Body of pancreas (tissue), 4 donors: ENCODE data around the gene NPTN. TPM values are rescaled to one million over a fixed set of nuclear protein-coding genes. Genes with fewer than 3 reads are reported as not detected.
"Not testable (repeated sequence)": the region's sequence is repeated elsewhere in the genome, so short reads cannot be mapped to it uniquely, and the experiment has no call there.

Source experiments
- ATAC-seq: fragments of 150-250 bp; one replicate; pipeline ENCODE4 v1.9.1; 2016
- DNase-seq, 4 donors: peaks; one replicate each; pipeline ENCODE4 v3.0.0-alpha.2; 2019
- H3K27ac ChIP-seq, 4 donors: fragments of 200-600 bp; sonication (generic); 1 replicate in 3 of 4; 2 replicates in 1 of 4; pipeline versions ENCODE4 v1.5.1 to v1.6.1; 2016 to 2019; ENCODE audit warnings: mild to moderate bottlenecking in 1 of 4, mixed read lengths in 1 of 4, moderate library complexity in 1 of 4
- H3K27me3 ChIP-seq, 2 donors: fragments of 200-600 bp; sonication (generic); one replicate each; pipeline ENCODE4 v1.6.0; 2016; ENCODE audit warnings: mild to moderate bottlenecking in 1 of 2
- H3K36me3 ChIP-seq, 2 donors: fragments of 200-600 bp; sonication (generic); replicated peaks in 1 of 2; 2 replicates each; pipeline ENCODE4 v1.5.1; 2016; ENCODE audit warnings: low read depth in 2 of 2; ENCODE audit not compliant: insufficient read depth in 1 of 2
- H3K4me1 ChIP-seq: fragments of 200-600 bp; sonication (generic); one replicate; pipeline ENCODE4 v1.6.0; 2016
- H3K4me3 ChIP-seq, 2 donors: fragments of 200-600 bp; sonication (generic); 1 replicate in 1 of 2; 2 replicates in 1 of 2; pipeline ENCODE4 v1.5.1; 2016 to 2019
- H3K9me3 ChIP-seq, 3 donors: fragments of 200-600 bp; sonication (generic); 1 replicate in 2 of 3; 2 replicates in 1 of 3; pipeline ENCODE4 v1.5.1; 2016
- POLR2A ChIP-seq, 3 donors: fragments of 450-650 bp; IDR thresholded peaks; one replicate each; pipeline ENCODE4 v1.6.1; 2016; ENCODE audit warnings: antibody characterized with exemption in 3 of 3, mild to moderate bottlenecking in 2 of 3
- WGBS, 2 donors: methylation state at CpG; one replicate each; pipeline ENCODE4 v1.1.5; 2017; 5-methylcytosine and 5-hydroxymethylcytosine counted together
- intact Hi-C: fragments of 100-400 bp; cut with DNase I; formaldehyde crosslinking; loops from one replicate; pipeline ENCODE4 v1.15.1; 2023
- total RNA-seq, 2 donors: library from RNA; depleted of rRNA; stranded (reverse); fragments of >200 nt; gene quantifications; one replicate each; pipeline ENCODE4 v1.1.0, GENCODE V29; 2016
- TF ChIP-seq, protein P1 (sequence below), 7 experiments: fragments of 450-650 bp in 4 of 7; fragments of 200-600 bp in 3 of 7; sonication (generic) in 3 of 7; IDR thresholded peaks; one replicate each; pipeline ENCODE4 v1.5.1; 2016 to 2019; ENCODE audit warnings: antibody characterized with exemption in 7 of 7

NPTN gene
- total RNA-seq, 2 donors from 2014 or later = 34.2 to 39.9 TPM

DNA sequence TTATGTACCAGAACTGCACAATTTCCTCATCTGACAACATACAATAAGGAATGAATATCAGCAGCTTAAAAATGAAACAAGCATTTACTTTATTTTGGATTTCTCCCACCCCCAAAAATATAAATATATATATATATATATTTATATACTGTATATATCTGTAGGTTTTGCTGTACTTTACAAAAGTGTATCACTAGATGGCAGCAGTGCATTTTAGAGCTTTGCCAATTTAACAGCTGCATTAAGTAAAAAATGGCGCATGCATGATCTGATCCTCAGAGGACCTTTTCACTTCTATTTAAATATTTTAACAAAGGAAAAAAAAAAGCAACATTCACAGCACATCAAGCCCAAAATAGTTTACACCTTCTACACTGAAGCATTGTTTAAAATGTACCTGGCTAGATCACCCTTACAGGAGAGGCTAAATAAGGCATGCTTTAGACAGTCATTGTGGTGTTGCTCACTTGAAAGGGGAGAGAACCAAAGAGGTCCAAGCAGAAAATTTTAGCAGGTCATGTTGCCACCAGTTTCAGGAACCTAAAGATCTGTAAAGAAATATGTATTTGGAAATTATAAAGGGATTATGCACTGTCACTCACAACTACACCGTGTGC is 72.6 kb downstream of the NPTN start:
- Histone ChIP-seq H3K27me3 (no peaks in the 10 kb centered on the region), H3K4me3 (no peak overlapping the region), H3K36me3 (peaks cover 0 to 14% of the 10 kb centered on the region in 2 donors), H3K27ac (no peak overlapping the region), H3K4me1 (no peaks in the 10 kb centered on the region), H3K9me3 (no peaks in the 10 kb centered on the region)
- TF ChIP-seq POLR2A (IDR thresholded peaks at IDR 0.05) = no peak
- TF ChIP-seq, protein P1, sequence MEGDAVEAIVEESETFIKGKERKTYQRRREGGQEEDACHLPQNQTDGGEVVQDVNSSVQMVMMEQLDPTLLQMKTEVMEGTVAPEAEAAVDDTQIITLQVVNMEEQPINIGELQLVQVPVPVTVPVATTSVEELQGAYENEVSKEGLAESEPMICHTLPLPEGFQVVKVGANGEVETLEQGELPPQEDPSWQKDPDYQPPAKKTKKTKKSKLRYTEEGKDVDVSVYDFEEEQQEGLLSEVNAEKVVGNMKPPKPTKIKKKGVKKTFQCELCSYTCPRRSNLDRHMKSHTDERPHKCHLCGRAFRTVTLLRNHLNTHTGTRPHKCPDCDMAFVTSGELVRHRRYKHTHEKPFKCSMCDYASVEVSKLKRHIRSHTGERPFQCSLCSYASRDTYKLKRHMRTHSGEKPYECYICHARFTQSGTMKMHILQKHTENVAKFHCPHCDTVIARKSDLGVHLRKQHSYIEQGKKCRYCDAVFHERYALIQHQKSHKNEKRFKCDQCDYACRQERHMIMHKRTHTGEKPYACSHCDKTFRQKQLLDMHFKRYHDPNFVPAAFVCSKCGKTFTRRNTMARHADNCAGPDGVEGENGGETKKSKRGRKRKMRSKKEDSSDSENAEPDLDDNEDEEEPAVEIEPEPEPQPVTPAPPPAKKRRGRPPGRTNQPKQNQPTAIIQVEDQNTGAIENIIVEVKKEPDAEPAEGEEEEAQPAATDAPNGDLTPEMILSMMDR (IDR thresholded peaks at IDR 0.05) = peak in 6 of 7 experiments; percentile 43 to 53 (median 46)
- no peak for ATAC-seq
- DNase-seq = peak in 1 of 4 donors; percentile 34
- intact Hi-C loops = no loop called here
- 51 to 53% methylated on average over 2 of the region's 2 CpGs for WGBS, 2 donors

DNA sequence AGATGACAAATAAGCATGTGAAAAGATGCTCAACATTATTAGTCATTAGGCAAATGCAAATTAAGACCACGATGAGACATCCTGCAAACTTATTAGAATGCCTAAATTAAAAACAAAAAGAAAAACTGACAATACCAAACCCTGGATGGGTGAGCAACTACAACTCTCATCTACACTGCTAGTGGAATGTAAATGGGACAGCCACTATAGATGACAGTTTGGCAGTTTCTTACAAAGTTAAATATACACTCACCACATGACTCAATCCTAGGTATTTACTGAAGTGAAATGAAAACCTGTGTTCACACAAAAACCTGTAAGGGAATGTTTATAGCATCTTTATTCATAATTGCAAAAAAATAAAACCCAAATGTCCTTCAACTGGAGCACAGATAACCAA is 74.7 kb downstream of the NPTN start:
- intact Hi-C loops = no loop called here
- H3K27ac ChIP-seq = no peak overlapping the region
- H3K27me3 ChIP-seq = no peaks in the 10 kb centered on the region
- no peaks in the 10 kb centered on the region for H3K9me3 ChIP-seq
- TF ChIP-seq, protein P1 (IDR thresholded peaks at IDR 0.05) = no peak
- TF ChIP-seq POLR2A (IDR thresholded peaks at IDR 0.05) = no peak
- H3K36me3 ChIP-seq = peaks cover 0 to 14% of the 10 kb centered on the region in 2 donors
- no peak for DNase-seq
- 86 to 92% methylated on average over 1 of the region's 1 CpG for WGBS, 2 donors
- H3K4me1 ChIP-seq = no peaks in the 10 kb centered on the region
- no peak overlapping the region for H3K4me3 ChIP-seq
- no peak for ATAC-seq

DNA sequence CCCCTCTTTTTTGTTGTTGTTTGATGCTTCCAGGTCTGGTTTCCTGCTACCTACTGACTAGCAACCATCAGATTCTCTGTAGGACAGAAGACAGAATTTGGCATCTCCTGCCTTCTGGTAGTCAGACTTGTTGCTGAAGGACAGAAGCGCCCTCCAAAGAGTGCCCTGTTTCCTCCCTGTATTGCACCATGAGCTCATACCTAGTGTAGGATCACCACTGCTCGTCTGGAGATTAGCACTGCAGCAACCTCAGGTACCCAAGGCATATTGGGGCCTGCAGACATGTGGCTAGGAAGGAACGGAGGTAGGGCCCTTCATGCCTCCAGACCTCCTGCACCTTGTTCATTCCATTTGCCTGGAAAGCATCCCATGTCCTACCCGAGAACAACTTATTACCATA is 78.1 kb downstream of the NPTN start:
- DNase-seq (no peak), ATAC-seq (no peak)
- Histone ChIP-seq H3K36me3 (peaks cover 0 to 5% of the 10 kb centered on the region in 2 donors), H3K27me3 (no peaks in the 10 kb centered on the region), H3K27ac (no peak overlapping the region), H3K9me3 (no peaks in the 10 kb centered on the region), H3K4me3 (no peak overlapping the region), H3K4me1 (no peaks in the 10 kb centered on the region)
- 85 to 95% methylated on average over 4 of the region's 4 CpGs for WGBS, 2 donors
- TF ChIP-seq, protein P1 (IDR thresholded peaks at IDR 0.05) = no peak
- no peak for TF ChIP-seq POLR2A (IDR thresholded peaks at IDR 0.05)
- intact Hi-C loops = no loop called here

DNA sequence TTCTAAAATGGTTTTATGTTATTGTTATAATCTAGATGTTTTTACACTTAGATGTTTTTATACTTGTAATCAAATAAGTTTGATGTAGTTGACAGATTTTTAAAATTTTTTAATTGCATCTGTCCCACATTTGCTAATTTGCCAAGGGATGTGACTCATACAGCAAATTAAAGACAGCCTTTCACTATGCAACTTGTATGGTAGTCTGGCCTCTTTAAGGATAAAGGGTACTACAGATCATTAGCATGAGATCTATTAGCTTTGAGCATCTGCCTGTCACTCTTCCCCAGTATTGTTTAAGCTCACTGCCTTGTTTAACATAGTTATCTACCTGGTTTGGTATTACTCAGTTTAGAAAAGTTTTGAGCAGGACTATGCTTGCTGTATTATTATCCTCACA is 83.0 kb downstream of the NPTN start:
- no peaks in the 10 kb centered on the region for H3K36me3 ChIP-seq
- intact Hi-C loops = no loop called here
- H3K9me3 ChIP-seq = no peaks in the 10 kb centered on the region
- ATAC-seq (no peak), DNase-seq (no peak)
- TF ChIP-seq, protein P1 (IDR thresholded peaks at IDR 0.05) = no peak
- TF ChIP-seq POLR2A (IDR thresholded peaks at IDR 0.05) = no peak
- H3K4me1 ChIP-seq = no peaks in the 10 kb centered on the region
- no peak overlapping the region for H3K27ac ChIP-seq
- H3K4me3 ChIP-seq = no peak overlapping the region
- no peaks in the 10 kb centered on the region for H3K27me3 ChIP-seq

DNA sequence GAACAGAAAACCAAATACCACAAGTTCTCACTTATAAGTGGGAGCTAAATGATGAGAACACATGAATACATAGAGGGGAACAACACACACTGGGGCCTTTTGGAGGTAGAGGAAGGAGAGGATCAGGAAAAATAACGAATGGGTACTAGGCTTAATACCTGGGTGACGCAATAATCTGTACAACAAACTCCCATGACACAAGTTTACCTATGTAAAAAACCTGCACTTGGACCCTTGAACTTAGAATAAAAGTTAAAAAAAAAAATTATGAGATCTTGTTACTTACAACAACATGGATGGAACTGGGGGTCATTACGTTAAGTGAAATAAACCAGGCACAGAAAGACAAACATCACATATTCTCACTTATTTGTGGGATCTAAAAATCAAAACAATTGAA is 84.3 kb downstream of the NPTN start:
- WGBS, 2 donors = 87 to 97% methylated on average over 3 of the region's 3 CpGs
- H3K9me3 ChIP-seq, H3K27me3 ChIP-seq, intact Hi-C loops, H3K4me1 ChIP-seq, DNase-seq, H3K36me3 ChIP-seq, ATAC-seq, H3K4me3 ChIP-seq, H3K27ac ChIP-seq: not testable (repeated sequence)
